ENCODE data around the gene CRHR2. TPM values are rescaled to one million over a fixed set of nuclear protein-coding genes. Genes with fewer than 3 reads are reported as not detected.

Gene CRHR2
- total RNA-seq, 1 donor from 2014 or later = not detected

- H3K4me3 ChIP-seq = no peak overlapping the region
- TF ChIP-seq CTCF (IDR thresholded peaks at IDR 0.05) (no peak), POLR2AphosphoS5 (IDR thresholded peaks at IDR 0.05; ENCODE audit: insufficient read depth in 1 of 2, low read depth in 1 of 2) (no peak), POLR2A (IDR thresholded peaks at IDR 0.05) (no peak)
- no peaks in the 10 kb centered on the region for H3K4me1 ChIP-seq
- H3K9me3 ChIP-seq = no peaks in the 10 kb centered on the region
- DNase-seq (ENCODE audit: extremely low spot score in 2 of 2) = no peak
- peaks cover 0 to 77% of the 10 kb centered on the region in 2 donors for H3K36me3 ChIP-seq
- no peak overlapping the region for H3K27ac ChIP-seq
- intact Hi-C loops (cut with DNase I) = no loop called here
- no peaks in the 10 kb centered on the region for H3K27me3 ChIP-seq
Measured at GRCh38 chr7:30627026-30627425, 55.2 kb downstream of the CRHR2 start.

GRCh38 chr7:30625283-30625682, 57.0 kb downstream of the CRHR2 start:
- DNase-seq (ENCODE audit: extremely low spot score in 2 of 2) = no peak
- no peak overlapping the region for H3K27ac ChIP-seq
- H3K9me3 ChIP-seq = no peaks in the 10 kb centered on the region
- TF ChIP-seq POLR2A (IDR thresholded peaks at IDR 0.05) = no peak
- TF ChIP-seq CTCF (IDR thresholded peaks at IDR 0.05) = no peak
- TF ChIP-seq POLR2AphosphoS5 (IDR thresholded peaks at IDR 0.05; ENCODE audit: insufficient read depth in 1 of 2, low read depth in 1 of 2) = no peak
- intact Hi-C loops (cut with DNase I) = no loop called here
- H3K4me1 ChIP-seq = no peaks in the 10 kb centered on the region
- H3K36me3 ChIP-seq = peaks cover 0 to 69% of the 10 kb centered on the region in 2 donors
- H3K4me3 ChIP-seq = no peak overlapping the region
- H3K27me3 ChIP-seq = no peaks in the 10 kb centered on the region

GRCh38 chr7:30618961-30619360, 63.3 kb downstream of the CRHR2 start:
- intact Hi-C loops (cut with DNase I) = no loop called here

GRCh38 chr7:30618080-30618676, 64.1 kb downstream of the CRHR2 start:
- Histone ChIP-seq H3K4me1 (no peaks in the 10 kb centered on the region), H3K27me3 (no peaks in the 10 kb centered on the region), H3K36me3 (peaks cover 0 to 46% of the 10 kb centered on the region in 2 donors), H3K9me3 (no peaks in the 10 kb centered on the region), H3K4me3 (no peak overlapping the region), H3K27ac (no peak overlapping the region)
- no peak for DNase-seq (ENCODE audit: extremely low spot score in 2 of 2)
- intact Hi-C loops (cut with DNase I) = no loop called here
- TF ChIP-seq CTCF (IDR thresholded peaks at IDR 0.05) = no peak
- TF ChIP-seq POLR2AphosphoS5 (IDR thresholded peaks at IDR 0.05; ENCODE audit: insufficient read depth in 1 of 2, low read depth in 1 of 2) = no peak
- TF ChIP-seq POLR2A (IDR thresholded peaks at IDR 0.05) = no peak

More at GRCh38 chr7:30618961-30619360, 63.3 kb downstream of the CRHR2 start:
- Histone ChIP-seq H3K27me3 (no peaks in the 10 kb centered on the region), H3K4me1 (no peaks in the 10 kb centered on the region), H3K36me3 (peaks cover 0 to 44% of the 10 kb centered on the region in 2 donors), H3K9me3 (no peaks in the 10 kb centered on the region), H3K27ac (no peak overlapping the region), H3K4me3 (no peak overlapping the region)
- DNase-seq (ENCODE audit: extremely low spot score in 2 of 2) = no peak
- TF ChIP-seq CTCF (IDR thresholded peaks at IDR 0.05) = no peak
- TF ChIP-seq POLR2A (IDR thresholded peaks at IDR 0.05) = no peak
- no peak for TF ChIP-seq POLR2AphosphoS5 (IDR thresholded peaks at IDR 0.05; ENCODE audit: insufficient read depth in 1 of 2, low read depth in 1 of 2)

- Histone ChIP-seq H3K27ac (no peak overlapping the region), H3K36me3 (peaks cover 0 to 49% of the 10 kb centered on the region in 2 donors), H3K9me3 (no peaks in the 10 kb centered on the region), H3K27me3 (no peaks in the 10 kb centered on the region), H3K4me1 (no peaks in the 10 kb centered on the region), H3K4me3 (no peak overlapping the region)
- TF ChIP-seq CTCF (IDR thresholded peaks at IDR 0.05) (no peak), POLR2A (IDR thresholded peaks at IDR 0.05) (no peak), POLR2AphosphoS5 (IDR thresholded peaks at IDR 0.05; ENCODE audit: insufficient read depth in 1 of 2, low read depth in 1 of 2) (no peak)
- DNase-seq (ENCODE audit: extremely low spot score in 2 of 2) = no peak
- intact Hi-C loops (cut with DNase I) = no loop called here
Measured at GRCh38 chr7:30617359-30617758, 64.9 kb downstream of the CRHR2 start.

Data from vagina (tissue), 2 donors.